Esophagus muscularis mucosa (tissue), 3 donors: ENCODE measurements around the gene EXOC1L.

Experiments used
- POLR2AphosphoS5 ChIP-seq, 2 donors: sonication (generic); formaldehyde crosslinking; IDR thresholded peaks; one replicate each; pipeline ENCODE4 v1.6.1; 2017; ENCODE audit warnings: antibody characterized with exemption in 2 of 2
- TF ChIP-seq, protein P1 (sequence below), 3 experiments: fragments of 200-600 bp in 2 of 3; fragments of 450-650 bp in 1 of 3; sonication (generic) in 2 of 3; IDR thresholded peaks; one replicate each; pipeline ENCODE4 v1.5.1; 2017 to 2019; ENCODE audit warnings: antibody characterized with exemption in 3 of 3, mild to moderate bottlenecking in 2 of 3, moderate library complexity in 1 of 3

DNA sequence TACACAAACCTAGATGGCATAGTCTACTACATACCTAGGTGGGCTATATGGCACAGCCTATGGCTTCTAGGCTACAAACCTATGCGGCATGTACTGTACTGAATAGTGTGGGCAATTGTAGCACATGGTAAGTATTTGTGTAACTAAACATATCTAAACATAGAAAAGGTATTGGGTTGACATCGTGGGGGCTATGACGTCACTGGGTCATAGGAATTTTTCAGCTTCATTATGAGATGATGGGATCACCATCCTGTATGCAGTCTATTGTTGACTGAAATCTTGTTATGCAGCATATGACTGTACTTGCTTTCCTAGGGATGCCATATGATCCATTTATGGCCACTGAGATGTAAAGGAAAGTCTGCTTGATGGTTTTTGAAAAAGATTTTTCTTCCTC is 1.9 kb upstream of the EXOC1L start:
- TF ChIP-seq, protein P1, sequence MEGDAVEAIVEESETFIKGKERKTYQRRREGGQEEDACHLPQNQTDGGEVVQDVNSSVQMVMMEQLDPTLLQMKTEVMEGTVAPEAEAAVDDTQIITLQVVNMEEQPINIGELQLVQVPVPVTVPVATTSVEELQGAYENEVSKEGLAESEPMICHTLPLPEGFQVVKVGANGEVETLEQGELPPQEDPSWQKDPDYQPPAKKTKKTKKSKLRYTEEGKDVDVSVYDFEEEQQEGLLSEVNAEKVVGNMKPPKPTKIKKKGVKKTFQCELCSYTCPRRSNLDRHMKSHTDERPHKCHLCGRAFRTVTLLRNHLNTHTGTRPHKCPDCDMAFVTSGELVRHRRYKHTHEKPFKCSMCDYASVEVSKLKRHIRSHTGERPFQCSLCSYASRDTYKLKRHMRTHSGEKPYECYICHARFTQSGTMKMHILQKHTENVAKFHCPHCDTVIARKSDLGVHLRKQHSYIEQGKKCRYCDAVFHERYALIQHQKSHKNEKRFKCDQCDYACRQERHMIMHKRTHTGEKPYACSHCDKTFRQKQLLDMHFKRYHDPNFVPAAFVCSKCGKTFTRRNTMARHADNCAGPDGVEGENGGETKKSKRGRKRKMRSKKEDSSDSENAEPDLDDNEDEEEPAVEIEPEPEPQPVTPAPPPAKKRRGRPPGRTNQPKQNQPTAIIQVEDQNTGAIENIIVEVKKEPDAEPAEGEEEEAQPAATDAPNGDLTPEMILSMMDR (IDR thresholded peaks at IDR 0.05), result no peak
- TF ChIP-seq POLR2AphosphoS5 (IDR thresholded peaks at IDR 0.05), result no peak
